Cardiac fibroblast (primary cell): ENCODE results near the gene ZNF256.

ENCODE experiments used
- DNase-seq, 2 donors: peaks; one replicate each; pipeline versions ENCODE4 v3.0.0 to v3.0.0-alpha.2; 2010; ENCODE audit warnings: low read depth in 2 of 2
- H3K4me3 ChIP-seq, 2 donors: replicated peaks in 1 of 2; 1 replicate in 1 of 2; 2 replicates in 1 of 2; pipeline ENCODE4 v1.5.1; 2011; ENCODE audit warnings: low read depth in 2 of 2, low read length in 2 of 2, mild to moderate bottlenecking in 2 of 2, moderate library complexity in 1 of 2
- CTCF ChIP-seq: IDR thresholded peaks from one replicate; pipeline ENCODE4 v1.5.1; 2011; ENCODE audit warnings: low read depth, mild to moderate bottlenecking, low read length, inconsistent platforms

Gene ZNF256

GRCh38 chr19:57947419-57948134 is at the start of gene ZNF256:
Gene ZNF256 (minus strand): TSS chr19:57947706. CDS start chr19:57947474, 232 bp downstream.
- peak; percentile 40 for TF ChIP-seq CTCF
- H3K4me3 ChIP-seq, result peak within 1 kb of the TSS; percentile 95 to 98
- peak; percentile 95 to 96 for DNase-seq

DNA sequence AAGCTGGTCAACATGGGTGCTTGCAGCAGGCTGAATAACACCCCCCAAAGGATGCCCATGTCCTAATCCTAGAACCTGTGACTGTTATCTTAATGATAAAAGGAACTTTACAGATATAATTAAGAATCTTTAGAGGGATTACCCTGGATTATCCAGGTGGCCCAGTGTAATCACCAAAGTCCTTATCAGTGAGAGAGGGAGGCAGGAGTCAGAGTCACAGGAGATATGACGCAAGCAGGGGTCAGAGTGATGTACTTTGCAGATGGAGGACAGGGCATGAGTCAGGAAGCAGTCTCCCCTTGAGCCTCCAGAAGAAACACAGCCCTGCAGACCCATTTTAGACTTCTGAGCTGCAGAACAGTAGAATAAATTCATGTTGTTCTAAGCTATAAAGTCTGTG is 45.3 kb upstream of the ZNF256 start:
- TF ChIP-seq CTCF, result no peak
- no peak for DNase-seq
- H3K4me3 ChIP-seq, result no peak overlapping the region

DNA sequence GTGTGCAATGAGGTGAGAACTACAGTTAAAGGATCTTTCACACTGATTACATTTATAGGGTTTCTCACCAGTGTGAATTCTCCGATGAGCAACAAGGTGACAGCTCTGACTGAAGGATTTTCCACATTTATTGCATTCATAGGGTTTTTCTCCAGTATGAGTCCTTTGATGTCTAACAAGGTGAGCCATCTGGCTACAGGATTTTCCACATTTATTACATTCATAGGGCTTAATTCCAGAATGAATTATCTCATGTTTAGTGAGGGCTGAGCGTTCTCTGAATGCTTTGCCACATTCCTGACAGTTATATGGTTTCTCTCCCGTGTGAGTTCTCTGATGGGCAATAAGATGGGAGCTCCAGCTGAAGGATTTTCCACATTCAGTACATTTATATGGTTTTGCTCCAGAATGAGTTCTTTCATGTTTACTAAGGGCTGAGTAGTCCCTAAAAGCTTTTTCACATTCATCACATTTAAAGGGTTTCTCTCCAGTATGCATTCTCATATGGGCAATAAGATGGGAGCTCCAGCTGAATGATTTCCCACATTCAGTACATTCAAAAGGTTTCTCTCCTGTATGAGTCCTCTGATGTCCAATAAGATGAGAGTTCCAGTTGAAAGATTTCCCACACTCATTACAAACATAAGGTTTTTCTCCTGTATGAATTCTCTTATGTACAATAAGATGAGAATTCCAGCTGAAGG is 31.2 kb upstream of the ZNF256 start:
- no peak overlapping the region for H3K4me3 ChIP-seq
- peak in 1 of 2 donors; percentile 28 for DNase-seq
- TF ChIP-seq CTCF, result no peak

- DNase-seq, result no peak
- no peak for TF ChIP-seq CTCF
- H3K4me3 ChIP-seq, result no peak within 1 kb of the TSS
Measured at GRCh38 chr19:57974434-57974833, 26.9 kb upstream of the ZNF256 start, which contains the start of gene C19orf18. Gene C19orf18 (minus strand): TSS chr19:57974534. CDS start chr19:57974432, 102 bp downstream.

DNA sequence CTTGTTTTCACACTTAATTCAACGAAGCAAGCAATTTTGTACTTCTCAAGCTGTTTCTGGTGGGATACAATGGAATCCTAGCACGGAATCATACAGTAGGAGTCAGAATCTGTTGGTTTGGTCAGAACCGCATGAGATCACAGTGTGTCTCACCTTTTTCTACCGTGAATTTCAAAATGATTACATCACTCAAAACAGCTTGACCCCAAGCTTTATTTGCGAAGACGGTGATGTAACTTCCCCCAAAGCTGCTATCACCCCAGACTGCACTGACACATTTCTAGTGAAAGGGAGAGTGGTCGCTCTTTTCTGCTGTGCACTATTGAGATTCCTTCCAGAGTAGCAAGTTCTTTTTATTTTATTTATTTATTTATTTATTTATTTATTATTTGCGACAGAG is 17.3 kb upstream of the ZNF256 start:
- no peak overlapping the region for H3K4me3 ChIP-seq
- no peak for DNase-seq
- TF ChIP-seq CTCF, result no peak

DNA sequence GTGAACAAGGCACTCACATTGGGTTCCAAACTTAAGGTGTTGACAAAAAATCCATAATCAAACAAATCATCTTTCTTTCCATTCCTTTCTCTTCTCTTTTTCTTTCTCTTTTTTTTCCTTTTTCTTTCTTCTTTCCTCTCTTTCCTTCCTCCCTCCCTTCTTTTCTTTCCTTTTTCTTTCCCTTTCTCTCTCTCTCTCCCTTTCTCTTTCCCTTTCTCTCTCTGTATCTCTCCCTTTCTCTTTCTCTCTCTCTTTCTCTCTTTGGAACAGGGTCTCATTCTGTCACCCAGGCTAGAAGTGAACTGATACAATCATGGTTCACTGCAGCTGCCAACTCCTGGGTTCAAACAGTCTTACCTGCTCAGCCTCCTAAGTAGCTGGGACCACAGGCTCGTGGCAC is 14.3 kb upstream of the ZNF256 start:
- DNase-seq, result no peak
- no peak overlapping the region for H3K4me3 ChIP-seq
- TF ChIP-seq CTCF, result no peak
